SK-N-SH treated with all-trans-retinoic acid at 6 μM for 48 hours (cell line): Measurements from ENCODE around the gene TSEN54.
A peak's percentile ranks its signal among the peaks of the same experiment; 100 is the strongest.

ENCODE experiments used
- ATAC-seq: fragments of 200-7000 bp; cut with Tn5 transposase; 3 replicates; pipeline ENCODE4 v1.9.1; 2020; ENCODE audit warnings: mild to moderate bottlenecking, moderate library complexity
- BACH2 ChIP-seq: fragments of 250-450 bp; sonication (Bioruptor Pico); IDR thresholded peaks from 2 replicates; pipeline ENCODE4 v1.9.0; 2021; ENCODE audit warnings: mild to moderate bottlenecking, borderline replicate concordance
- CSDC2 ChIP-seq: fragments of 250-450 bp; sonication (Bioruptor Pico); IDR thresholded peaks from 2 replicates; pipeline ENCODE4 v1.5.0; 2020; ENCODE audit warnings: mild to moderate bottlenecking, moderate library complexity
- ESRRG ChIP-seq: fragments of 250-450 bp; sonication (Bioruptor Pico); IDR thresholded peaks from 2 replicates; pipeline ENCODE4 v1.6.1; 2021; ENCODE audit warnings: mild to moderate bottlenecking
- GLIS3 ChIP-seq: fragments of 250-450 bp; sonication (Bioruptor Pico); IDR thresholded peaks from 2 replicates; pipeline ENCODE4 v1.5.0; 2020; ENCODE audit warnings: mild to moderate bottlenecking, moderate library complexity
- OSR1 ChIP-seq: fragments of 250-450 bp; sonication (Bioruptor Pico); IDR thresholded peaks from 2 replicates; pipeline ENCODE4 v1.8.0; 2022; ENCODE audit warnings: moderate library complexity, mild to moderate bottlenecking, inconsistent platforms
- PPARA ChIP-seq: fragments of 250-450 bp; sonication (Bioruptor Pico); IDR thresholded peaks from 2 replicates; pipeline ENCODE4 v1.5.0; 2020; ENCODE audit warnings: mild to moderate bottlenecking, borderline replicate concordance
- RARB ChIP-seq: fragments of 250-450 bp; sonication (Bioruptor Pico); IDR thresholded peaks from 2 replicates; pipeline ENCODE4 v1.8.0; 2021; ENCODE audit warnings: mild to moderate bottlenecking, moderate library complexity
- SNAI2 ChIP-seq: fragments of 250-450 bp; sonication (Bioruptor Pico); IDR thresholded peaks from 2 replicates; pipeline ENCODE4 v1.5.0; 2020; ENCODE audit warnings: mild to moderate bottlenecking, moderate library complexity
- TCF4 ChIP-seq: fragments of 250-450 bp; sonication (Bioruptor Pico); IDR thresholded peaks from 2 replicates; pipeline ENCODE4 v1.8.0; 2021; ENCODE audit warnings: mild to moderate bottlenecking, moderate library complexity, borderline replicate concordance
- TOX ChIP-seq: fragments of 250-450 bp; sonication (Bioruptor Pico); IDR thresholded peaks from 2 replicates; pipeline ENCODE4 v1.8.0; 2021; ENCODE audit warnings: mild to moderate bottlenecking, moderate library complexity, borderline replicate concordance
- ZFP3 ChIP-seq: fragments of 250-450 bp; sonication (Bioruptor Pico); IDR thresholded peaks from 2 replicates; pipeline ENCODE4 v1.5.0; 2020; ENCODE audit warnings: mild to moderate bottlenecking, moderate library complexity
- ZFP30 ChIP-seq: fragments of 450-650 bp; formaldehyde crosslinking; IDR thresholded peaks from 2 replicates; pipeline ENCODE4 v1.5.0; 2022; ENCODE audit warnings: mild to moderate bottlenecking, moderate library complexity
- ZNF565 ChIP-seq: fragments of 450-650 bp; formaldehyde crosslinking; conservative IDR thresholded peaks from 2 replicates; pipeline ENCODE4 v1.5.0; 2020; ENCODE audit warnings: low read depth, mild to moderate bottlenecking, moderate library complexity
- ZNF70 ChIP-seq: fragments of 450-650 bp; formaldehyde crosslinking; IDR thresholded peaks from 2 replicates; pipeline ENCODE4 v1.5.0; 2020; ENCODE audit warnings: mild to moderate bottlenecking, moderate library complexity
- ZNF8 ChIP-seq: fragments of 450-650 bp; formaldehyde crosslinking; IDR thresholded peaks from 2 replicates; pipeline ENCODE4 v1.5.0; 2020; ENCODE audit warnings: mild to moderate bottlenecking, moderate library complexity
- TF ChIP-seq, protein P1 (sequence below): fragments of 250-450 bp; sonication (Bioruptor Pico); IDR thresholded peaks from 2 replicates; pipeline ENCODE4 v1.5.1; 2021; ENCODE audit warnings: mild to moderate bottlenecking, moderate library complexity
- TF ChIP-seq, protein P2 (sequence below): fragments of 250-450 bp; sonication (Bioruptor Pico); IDR thresholded peaks from 2 replicates; pipeline ENCODE4 v1.8.0; 2021; ENCODE audit warnings: low read depth, mild to moderate bottlenecking, moderate library complexity, borderline replicate concordance
- TF ChIP-seq, protein P3 (sequence below): fragments of 250-450 bp; sonication (Bioruptor Pico); IDR thresholded peaks from 2 replicates; pipeline ENCODE4 v1.8.0; 2020; ENCODE audit warnings: mild to moderate bottlenecking, moderate library complexity, borderline replicate concordance
- TF ChIP-seq, protein P4 (sequence below): fragments of 250-450 bp; sonication (Bioruptor Pico); IDR thresholded peaks from 2 replicates; pipeline ENCODE4 v1.5.0; 2020; ENCODE audit warnings: mild to moderate bottlenecking, moderate library complexity
- TF ChIP-seq, protein P5 (sequence below): fragments of 250-450 bp; sonication (Bioruptor Pico); IDR thresholded peaks from 2 replicates; pipeline ENCODE4 v1.5.1; 2020; ENCODE audit warnings: low read depth, mild to moderate bottlenecking, moderate library complexity

TSEN54 gene

DNA sequence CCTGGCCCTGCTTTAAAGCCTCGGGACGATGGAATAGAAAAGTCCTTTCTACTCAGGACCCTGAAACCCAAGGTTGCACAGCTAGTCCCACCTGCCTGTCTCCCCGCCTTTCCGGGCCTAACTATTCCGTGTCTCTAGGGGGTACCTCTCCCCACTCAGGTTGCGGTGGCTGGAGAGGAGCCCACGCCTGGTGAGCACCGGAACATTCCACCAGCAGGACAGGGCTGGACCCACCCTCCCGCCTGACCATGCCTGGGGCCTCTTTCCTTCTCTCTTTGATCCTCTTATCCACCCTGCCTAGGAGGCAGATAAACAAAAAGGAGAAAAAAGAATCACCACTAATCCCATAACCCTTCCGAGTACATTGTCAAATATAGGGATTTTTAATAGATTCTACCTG, 20.0 kb downstream of the TSEN54 start:
- no peak for ATAC-seq
- TF ChIP-seq GLIS3 (CRISPR knock-in tag) (no peak), SNAI2 (no peak), PPARA (CRISPR knock-in tag) (no peak)
- TF ChIP-seq, protein P1, sequence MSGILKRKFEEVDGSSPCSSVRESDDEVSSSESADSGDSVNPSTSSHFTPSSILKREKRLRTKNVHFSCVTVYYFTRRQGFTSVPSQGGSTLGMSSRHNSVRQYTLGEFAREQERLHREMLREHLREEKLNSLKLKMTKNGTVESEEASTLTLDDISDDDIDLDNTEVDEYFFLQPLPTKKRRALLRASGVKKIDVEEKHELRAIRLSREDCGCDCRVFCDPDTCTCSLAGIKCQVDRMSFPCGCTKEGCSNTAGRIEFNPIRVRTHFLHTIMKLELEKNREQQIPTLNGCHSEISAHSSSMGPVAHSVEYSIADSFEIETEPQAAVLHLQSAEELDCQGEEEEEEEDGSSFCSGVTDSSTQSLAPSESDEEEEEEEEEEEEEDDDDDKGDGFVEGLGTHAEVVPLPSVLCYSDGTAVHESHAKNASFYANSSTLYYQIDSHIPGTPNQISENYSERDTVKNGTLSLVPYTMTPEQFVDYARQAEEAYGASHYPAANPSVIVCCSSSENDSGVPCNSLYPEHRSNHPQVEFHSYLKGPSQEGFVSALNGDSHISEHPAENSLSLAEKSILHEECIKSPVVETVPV (CRISPR knock-in tag): no peak

DNA sequence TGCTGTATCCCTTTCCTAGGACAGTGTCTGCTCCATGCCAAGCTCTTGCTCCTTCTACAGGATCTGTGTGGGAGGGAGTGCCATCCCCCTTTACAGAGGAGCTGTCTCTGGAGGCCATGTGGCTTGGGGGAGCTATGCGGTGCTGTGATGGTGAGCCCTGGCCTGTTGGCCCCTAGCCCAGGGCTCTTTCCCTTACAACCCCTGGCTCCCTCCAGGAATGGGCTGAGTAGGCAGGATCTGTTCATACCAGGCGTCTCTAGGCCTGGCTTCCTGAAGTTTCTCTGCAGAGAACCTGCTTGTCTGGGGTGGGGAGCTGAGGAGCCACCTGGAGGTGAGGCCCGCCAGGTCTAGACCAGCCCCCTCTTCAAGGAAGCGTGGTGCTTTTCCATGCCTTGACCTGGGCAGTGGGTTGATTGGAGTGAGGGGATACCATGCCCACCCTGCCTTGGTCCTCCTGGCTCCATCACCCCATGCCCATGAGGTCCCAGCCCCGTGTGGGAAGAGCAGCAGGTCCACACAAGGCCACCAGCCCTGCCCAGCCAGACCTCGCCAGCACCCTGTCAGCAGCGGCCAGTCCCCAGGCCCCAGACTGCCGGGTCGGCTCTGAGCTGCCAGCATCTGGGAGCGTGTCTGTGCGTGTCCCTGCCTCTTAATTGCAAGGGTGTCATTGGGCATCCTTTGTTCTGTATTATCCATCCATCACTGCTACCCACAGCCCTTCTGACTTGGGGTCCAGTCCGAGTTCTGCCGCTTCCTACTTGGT, 23.8 kb downstream of the TSEN54 start:
- TF ChIP-seq TOX (CRISPR knock-in tag) (no peak), ZFP3 (CRISPR knock-in tag) (no peak), CSDC2 (CRISPR knock-in tag) (no peak), ZNF565 (CRISPR knock-in tag) (no peak), RARB (no peak), GLIS3 (CRISPR knock-in tag) (no peak), TCF4 (CRISPR knock-in tag) (no peak), OSR1 (CRISPR knock-in tag) (no peak), BACH2 (CRISPR knock-in tag) (no peak), ZNF70 (CRISPR knock-in tag) (no peak), PPARA (CRISPR knock-in tag) (no peak), ZNF8 (CRISPR knock-in tag) (no peak), ZFP30 (CRISPR knock-in tag) (no peak), ESRRG (CRISPR knock-in tag) (no peak)
- TF ChIP-seq, protein P2, sequence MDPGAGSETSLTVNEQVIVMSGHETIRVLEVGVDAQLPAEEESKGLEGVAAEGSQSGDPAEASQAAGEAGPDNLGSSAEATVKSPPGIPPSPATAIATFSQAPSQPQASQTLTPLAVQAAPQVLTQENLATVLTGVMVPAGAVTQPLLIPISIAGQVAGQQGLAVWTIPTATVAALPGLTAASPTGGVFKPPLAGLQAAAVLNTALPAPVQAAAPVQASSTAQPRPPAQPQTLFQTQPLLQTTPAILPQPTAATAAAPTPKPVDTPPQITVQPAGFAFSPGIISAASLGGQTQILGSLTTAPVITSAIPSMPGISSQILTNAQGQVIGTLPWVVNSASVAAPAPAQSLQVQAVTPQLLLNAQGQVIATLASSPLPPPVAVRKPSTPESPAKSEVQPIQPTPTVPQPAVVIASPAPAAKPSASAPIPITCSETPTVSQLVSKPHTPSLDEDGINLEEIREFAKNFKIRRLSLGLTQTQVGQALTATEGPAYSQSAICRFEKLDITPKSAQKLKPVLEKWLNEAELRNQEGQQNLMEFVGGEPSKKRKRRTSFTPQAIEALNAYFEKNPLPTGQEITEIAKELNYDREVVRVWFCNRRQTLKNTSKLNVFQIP (CRISPR knock-in tag): no peak
- TF ChIP-seq, protein P3, sequence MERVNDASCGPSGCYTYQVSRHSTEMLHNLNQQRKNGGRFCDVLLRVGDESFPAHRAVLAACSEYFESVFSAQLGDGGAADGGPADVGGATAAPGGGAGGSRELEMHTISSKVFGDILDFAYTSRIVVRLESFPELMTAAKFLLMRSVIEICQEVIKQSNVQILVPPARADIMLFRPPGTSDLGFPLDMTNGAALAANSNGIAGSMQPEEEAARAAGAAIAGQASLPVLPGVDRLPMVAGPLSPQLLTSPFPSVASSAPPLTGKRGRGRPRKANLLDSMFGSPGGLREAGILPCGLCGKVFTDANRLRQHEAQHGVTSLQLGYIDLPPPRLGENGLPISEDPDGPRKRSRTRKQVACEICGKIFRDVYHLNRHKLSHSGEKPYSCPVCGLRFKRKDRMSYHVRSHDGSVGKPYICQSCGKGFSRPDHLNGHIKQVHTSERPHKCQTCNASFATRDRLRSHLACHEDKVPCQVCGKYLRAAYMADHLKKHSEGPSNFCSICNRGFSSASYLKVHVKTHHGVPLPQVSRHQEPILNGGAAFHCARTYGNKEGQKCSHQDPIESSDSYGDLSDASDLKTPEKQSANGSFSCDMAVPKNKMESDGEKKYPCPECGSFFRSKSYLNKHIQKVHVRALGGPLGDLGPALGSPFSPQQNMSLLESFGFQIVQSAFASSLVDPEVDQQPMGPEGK: no peak
- TF ChIP-seq, protein P4, sequence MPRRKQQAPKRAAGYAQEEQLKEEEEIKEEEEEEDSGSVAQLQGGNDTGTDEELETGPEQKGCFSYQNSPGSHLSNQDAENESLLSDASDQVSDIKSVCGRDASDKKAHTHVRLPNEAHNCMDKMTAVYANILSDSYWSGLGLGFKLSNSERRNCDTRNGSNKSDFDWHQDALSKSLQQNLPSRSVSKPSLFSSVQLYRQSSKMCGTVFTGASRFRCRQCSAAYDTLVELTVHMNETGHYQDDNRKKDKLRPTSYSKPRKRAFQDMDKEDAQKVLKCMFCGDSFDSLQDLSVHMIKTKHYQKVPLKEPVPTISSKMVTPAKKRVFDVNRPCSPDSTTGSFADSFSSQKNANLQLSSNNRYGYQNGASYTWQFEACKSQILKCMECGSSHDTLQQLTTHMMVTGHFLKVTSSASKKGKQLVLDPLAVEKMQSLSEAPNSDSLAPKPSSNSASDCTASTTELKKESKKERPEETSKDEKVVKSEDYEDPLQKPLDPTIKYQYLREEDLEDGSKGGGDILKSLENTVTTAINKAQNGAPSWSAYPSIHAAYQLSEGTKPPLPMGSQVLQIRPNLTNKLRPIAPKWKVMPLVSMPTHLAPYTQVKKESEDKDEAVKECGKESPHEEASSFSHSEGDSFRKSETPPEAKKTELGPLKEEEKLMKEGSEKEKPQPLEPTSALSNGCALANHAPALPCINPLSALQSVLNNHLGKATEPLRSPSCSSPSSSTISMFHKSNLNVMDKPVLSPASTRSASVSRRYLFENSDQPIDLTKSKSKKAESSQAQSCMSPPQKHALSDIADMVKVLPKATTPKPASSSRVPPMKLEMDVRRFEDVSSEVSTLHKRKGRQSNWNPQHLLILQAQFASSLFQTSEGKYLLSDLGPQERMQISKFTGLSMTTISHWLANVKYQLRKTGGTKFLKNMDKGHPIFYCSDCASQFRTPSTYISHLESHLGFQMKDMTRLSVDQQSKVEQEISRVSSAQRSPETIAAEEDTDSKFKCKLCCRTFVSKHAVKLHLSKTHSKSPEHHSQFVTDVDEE (CRISPR knock-in tag): no peak
- TF ChIP-seq, protein P5, sequence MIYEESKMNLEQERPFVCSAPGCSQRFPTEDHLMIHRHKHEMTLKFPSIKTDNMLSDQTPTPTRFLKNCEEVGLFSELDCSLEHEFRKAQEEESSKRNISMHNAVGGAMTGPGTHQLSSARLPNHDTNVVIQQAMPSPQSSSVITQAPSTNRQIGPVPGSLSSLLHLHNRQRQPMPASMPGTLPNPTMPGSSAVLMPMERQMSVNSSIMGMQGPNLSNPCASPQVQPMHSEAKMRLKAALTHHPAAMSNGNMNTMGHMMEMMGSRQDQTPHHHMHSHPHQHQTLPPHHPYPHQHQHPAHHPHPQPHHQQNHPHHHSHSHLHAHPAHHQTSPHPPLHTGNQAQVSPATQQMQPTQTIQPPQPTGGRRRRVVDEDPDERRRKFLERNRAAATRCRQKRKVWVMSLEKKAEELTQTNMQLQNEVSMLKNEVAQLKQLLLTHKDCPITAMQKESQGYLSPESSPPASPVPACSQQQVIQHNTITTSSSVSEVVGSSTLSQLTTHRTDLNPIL (CRISPR knock-in tag): no peak
- ATAC-seq: peak; percentile 37

DNA sequence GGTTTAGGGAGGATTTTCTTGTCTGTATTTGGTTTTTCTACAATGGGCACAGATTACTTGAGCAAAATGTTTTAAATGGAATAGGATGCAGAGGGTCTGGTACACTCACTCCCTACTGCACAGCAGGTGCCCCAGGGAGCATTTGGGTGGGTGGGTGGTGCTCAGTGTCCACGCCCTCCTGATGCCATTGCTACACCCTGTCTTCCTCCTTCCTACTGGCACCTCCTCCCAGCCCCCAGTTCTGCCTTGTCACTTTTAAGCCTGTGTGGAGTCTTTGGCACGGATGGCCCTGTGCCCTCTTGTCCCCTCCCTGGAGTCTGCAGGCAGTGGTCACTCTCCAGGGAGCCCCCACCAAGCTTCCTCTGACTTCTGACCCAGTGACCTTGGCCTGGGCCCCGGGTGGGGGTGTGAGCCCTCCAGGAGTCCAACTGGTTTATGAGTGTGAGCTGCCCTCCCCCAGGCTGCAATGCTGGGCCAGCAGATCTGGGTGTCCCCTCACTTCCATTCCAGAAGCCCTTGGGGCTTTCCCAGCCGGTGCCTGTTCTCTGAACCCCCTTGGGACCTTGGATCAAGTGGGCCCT, 24.7 kb downstream of the TSEN54 start:
- no peak for ATAC-seq

More for the DNA sequence above, 24.7 kb downstream of the TSEN54 start:
- TF ChIP-seq, protein P3: no peak
- TF ChIP-seq ZNF565 (CRISPR knock-in tag) (no peak), ESRRG (CRISPR knock-in tag) (no peak), ZNF70 (CRISPR knock-in tag) (no peak), TCF4 (CRISPR knock-in tag) (no peak), RARB (no peak)
